GM18868 (cell line): ENCODE measurements around the gene ATP6V0C.
"Not testable (repeated sequence)": the region's sequence is repeated elsewhere in the genome, so short reads cannot be mapped to it uniquely, and the experiment has no call there.

Source experiments
- ATAC-seq: cut with Tn5 transposase; IDR thresholded peaks from one replicate; pipeline ENCODE4 v1.9.1; 2021; ENCODE audit warnings: mild to moderate bottlenecking, moderate library complexity; ENCODE audit not compliant: unreplicated experiment

Gene ATP6V0C

DNA sequence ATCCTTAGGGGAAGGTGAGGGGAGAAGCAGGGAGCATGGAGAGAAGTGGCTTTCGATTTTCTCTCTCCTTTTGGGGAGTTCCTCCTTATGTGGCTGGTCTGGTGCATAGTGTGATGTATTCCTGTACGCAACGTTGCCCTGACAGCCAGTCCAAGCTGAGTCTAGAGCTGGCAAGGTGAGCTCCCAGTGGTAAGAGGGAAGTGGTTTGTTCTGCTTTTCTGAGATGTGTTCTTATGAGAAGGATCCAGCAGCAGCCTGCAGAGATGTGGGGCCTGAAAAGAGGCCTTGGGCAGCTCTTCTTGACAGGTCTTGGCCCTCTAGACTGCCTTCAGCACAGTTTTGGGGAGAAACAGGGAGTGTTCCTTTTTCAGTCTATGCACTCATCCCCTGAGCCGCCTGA is 27.2 kb downstream of the ATP6V0C start:
- ATAC-seq, result not testable (repeated sequence)

DNA sequence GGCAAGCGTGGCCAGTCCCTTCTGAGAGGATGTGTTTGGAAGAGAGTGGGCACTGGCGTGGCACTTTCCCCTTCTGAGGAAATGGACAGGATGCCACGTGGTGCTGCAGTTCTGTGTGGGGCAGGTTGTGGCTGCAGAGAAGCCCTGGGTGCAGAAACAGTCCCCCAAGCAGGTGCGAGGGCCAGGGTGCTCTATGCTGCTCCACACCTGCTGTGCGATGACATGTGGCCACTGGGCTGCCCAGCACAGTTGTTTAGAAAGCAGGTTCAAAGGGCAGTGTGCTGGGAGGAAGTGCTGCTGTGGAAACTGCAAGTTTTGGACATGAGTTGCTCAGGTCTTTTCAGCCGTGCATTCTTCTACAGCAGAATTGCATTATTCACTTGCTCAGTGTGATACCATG is 27.7 kb downstream of the ATP6V0C start:
- not testable (repeated sequence) for ATAC-seq

DNA sequence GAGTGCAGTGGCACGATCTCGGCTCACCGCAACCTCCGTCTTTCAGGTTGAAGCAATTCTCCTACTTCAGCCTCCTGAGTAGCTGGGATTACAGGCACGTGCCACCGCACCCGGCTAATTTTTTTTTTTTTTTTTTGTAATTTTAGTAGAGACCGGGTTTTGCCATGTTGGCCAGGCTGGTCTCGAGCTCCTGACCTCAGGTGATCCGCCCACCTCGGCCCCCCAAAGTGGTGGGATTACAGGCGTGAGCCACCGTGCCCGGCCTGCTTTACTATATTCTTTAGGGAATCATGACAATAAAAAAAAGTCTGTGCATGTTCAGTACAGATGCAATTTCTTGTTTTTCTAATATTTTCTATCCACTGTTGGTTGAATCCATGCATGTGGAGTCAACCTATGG is 30.0 kb downstream of the ATP6V0C start:
- ATAC-seq, result not testable (repeated sequence)

DNA sequence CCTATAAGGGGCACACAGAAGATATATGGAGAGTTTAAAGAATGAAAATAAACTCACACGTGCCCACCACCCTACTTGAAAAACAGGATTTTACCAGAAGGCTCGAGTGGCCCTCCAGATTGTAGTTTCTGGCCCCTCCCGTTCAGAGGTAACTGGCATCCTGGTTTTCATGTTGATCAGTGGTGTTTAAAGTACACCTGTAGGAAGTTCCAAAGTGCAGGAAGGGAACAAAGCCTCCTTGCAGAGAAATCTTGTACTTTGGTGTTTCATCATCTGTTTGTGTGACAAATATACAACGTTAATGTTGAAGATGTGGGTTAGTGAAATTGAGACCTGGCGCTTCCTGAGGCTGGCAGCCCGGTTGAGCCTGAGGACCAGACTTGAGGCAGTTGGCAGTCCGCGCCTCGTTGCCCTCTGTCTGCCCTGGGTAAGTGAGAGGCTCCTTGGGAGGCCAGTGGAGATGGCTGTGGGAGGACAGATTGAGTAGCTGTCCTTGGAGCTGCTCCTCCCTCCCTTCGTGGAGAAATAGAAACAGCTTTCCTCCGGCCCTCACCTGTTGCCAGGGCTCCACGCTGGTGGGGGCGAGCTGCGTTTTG is 36.6 kb downstream of the ATP6V0C start:
- ATAC-seq, result not testable (repeated sequence)

DNA sequence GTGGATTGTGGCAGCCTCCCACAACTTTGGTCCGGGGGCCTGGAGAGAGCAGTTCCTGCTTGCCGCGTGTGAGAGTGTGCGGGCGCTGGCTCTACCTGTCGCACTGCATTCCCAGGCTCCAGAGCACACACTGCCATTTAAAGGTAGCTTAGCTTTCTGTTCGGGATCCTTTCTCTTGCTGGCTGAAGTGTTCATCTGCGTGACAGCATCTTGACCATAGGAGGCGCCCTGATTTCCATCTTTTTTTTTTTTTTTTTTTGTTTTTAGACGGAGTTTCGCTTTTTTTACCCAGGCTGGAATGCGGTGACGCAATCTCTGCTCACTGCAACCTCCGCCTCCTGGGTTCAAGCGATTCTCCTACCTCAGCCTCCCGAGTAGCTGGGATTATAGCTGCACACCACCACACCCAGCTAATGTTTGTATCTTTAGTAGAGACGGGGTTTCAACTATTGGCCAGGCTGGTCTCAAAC is 37.7 kb downstream of the ATP6V0C start:
- ATAC-seq, result not testable (repeated sequence)

DNA sequence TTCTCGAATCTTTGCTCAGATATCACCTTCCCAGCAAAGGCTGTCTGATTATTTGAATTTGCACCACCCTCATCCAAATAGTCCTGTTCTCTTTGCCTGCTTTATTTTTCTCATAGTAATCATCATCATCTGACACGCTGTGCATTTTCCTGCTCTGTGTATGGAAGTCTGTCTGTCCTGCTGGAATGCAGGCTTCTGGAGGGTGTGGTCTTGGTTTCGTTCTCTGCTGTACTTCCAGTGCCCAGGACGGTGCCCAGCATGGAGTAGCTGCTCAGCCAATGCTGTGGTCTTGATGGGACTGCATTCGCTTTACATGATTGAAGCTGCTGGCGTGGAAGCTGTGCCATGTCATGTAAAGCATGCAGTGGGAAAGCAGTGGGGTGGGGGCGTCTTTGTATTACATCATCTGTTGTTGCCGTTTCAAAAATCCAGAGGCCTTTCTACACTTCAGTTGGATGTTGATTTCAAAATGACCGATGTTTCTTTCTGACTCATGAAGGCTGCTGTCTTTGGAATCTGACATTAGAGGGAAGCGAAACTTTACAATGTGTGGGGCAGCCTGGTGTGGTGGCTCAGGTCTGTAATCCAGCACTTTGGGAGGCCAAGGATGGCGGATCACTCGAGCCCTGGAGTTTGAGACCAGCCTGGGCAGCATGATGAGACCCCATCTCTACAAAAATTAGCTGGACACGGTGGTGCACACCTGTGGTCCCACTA is 41.1 kb downstream of the ATP6V0C start:
- ATAC-seq, result not testable (repeated sequence)

DNA sequence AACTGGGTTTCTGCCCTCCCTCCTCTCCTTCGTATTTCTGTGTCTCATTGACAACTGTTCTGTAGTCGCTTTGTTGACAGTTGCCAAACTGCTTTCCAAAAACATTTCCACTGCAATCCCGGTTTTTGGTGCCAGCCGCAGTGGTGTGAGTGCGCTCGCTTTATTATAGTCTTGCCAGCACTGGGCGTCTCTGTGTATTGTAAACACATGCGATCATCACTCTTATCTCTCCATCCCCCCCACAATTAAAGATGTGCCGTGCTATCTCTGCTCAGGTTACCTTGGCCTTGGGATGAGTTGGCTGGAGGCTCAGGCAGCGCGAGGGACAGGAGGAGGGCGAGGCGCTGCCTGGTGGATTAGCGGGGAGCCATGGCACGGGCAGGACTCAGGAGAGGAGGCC is 43.4 kb downstream of the ATP6V0C start:
- ATAC-seq, result not testable (repeated sequence)

DNA sequence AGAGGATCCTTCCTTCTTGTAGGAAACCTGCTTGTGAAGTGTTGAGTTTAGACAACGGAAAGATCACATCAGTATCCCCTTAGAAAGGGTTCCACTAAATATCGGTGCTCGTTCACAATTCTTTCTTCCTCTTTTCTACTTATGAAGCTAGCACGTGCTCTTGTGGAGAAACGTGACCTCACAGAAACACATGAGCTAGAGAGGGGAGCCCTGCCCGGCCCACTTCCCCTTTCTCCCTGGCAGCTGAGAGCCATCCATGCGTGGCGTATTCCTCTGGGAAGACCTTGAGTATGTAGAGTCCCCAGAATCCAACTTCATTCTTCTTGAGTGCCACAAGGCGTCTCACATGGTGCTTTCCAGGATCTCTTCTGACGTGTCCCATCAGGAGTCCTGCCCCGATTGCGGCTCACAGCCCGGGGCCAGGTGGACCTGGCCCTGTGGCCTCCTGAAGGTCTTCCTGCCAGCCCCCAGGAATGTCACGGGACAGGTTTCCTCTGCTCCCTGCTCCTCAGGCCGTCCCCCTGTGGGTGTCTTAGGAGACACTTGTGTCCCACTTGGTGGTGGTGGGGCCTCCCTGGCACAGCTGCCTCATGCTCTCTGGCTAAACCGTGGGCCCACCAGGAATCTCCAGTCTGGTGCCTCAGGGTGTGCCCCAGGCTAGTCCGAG is 46.5 kb downstream of the ATP6V0C start:
- ATAC-seq, result peak; percentile 61

DNA sequence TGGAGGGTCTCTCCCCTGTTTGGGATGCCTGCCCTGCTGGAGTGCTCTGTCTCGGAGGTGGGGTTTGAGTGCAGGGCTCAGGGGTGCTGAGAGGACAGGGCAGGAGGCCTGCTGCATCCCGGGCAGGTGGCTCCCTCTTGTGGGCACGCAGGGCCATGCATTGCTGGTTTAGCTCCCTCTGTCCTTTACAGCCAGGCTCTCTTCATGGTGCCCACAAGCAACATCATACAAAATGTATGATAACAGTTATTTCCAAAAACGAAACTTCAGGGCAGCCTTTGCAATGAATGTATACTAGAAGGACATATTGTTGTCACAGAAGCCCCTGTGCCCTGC is 47.0 kb downstream of the ATP6V0C start:
- ATAC-seq, result peak; percentile 66

DNA sequence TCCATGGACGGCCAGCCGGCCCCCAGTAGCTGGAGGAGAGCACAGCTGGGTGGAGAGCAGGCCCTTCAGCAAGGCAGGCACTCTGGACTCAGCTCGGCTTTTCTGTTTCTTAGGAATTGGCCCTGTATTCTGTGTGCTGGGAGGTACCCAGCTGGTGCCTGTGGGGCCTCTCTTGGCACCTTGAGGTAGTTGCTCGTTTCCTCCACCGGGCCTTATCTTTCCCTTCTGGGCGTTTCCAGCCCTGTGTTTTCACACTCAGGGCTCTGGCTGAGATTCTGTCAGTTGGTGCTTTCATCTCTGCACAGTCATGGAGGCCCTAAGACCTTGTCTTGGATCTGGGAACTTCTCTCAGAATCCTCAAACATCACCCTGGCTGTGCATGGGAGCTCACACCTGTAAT is 53.8 kb downstream of the ATP6V0C start:
- not testable (repeated sequence) for ATAC-seq

DNA sequence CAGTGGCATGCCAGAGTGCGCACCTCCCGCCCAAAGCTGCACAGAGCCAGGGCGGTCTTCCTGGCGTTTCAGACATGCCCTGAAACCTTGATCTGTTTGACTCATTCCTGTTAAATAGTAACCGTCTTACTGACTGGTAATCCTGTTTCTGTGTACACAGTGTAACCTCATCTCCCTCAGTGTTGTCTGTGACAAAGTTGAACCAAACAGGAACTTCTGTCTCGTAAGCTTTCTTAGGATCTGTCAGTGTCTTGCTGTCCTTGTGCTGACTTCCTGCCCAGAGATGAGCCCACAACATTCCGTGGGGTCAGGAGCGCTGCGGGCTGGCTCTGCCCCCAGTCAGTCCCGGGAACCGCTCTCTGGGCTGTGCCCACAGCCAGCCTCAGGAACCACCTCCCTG is 54.8 kb downstream of the ATP6V0C start:
- ATAC-seq, result not testable (repeated sequence)
